ENCODE data around the gene FNDC3B.

The FNDC3B gene

DNA sequence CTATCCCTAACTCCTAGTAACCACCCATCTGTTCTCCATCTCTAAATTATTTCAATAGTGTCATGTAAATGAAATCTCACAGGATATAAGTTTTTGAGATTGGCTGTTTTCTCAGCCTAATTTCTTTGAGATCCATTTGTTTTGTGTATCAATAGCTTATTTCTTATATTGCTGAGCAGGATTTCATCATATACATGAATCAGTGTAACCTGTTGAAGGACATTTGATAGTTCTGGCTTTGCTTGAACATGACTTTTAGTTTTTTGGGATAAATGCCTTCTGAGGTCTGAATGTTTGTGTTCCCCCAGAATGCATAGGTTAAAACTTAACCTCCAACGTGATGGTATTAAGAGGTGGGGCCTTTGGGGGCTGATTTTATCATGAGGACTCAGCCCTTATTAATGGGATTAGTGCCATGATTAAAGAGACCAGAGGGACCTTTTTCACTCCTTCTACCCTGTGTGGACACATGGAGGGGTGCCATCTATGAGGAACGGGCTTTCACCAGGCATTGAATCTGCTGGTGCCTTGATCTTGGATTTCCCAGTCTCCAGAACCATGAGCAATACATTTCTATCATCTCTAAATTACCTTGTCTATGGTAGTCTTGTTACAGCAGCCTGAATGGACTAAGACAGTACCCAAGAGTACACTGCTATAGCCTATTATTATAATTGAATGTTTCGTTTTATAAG, 118.3 kb downstream of the FNDC3B start:
- intact Hi-C loops (cut with DNase I): no loop called here
- DNase-seq: no peak

DNA sequence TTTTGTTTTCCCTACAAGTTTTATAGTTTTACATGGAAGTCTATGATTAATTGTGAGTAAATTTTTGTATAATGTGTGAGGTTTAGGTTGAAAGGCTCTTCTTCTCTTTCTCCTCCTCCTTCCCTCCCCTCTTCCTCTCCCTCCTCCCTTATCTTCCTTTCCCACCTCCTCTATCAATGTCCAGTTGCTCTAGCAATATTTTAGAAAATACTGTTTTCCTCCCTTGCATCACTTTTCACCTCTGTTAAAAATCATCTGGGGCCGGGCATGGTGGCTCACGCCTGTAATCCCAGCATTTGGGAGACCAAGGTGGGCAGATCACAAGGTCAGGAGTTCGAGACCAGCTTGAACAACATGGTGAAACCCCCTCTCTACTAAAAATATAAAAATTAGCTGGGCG, 119.4 kb downstream of the FNDC3B start:
- DNase-seq: no peak
- intact Hi-C loops (cut with DNase I): no loop called here

DNA sequence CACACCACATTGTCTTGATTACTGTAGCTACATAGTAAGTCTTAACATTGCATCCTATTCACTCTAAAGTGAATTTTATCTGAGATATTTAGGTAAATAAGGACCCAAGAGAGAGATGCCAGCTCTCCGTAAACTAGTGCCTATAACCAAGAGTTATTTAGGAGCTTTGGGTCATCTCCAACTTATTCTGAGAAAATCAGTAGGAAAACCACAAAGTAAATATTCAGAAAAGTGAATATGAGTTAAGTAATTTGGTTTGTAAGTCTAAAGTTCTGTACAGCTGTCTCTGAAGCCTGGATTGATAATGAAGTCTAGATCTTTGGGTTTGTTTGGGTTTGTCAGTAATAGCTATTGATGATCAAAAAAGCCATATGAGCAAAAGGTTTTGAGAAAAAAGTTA, 120.0 kb downstream of the FNDC3B start:
- no peak for DNase-seq
- intact Hi-C loops (cut with DNase I): no loop called here

DNA sequence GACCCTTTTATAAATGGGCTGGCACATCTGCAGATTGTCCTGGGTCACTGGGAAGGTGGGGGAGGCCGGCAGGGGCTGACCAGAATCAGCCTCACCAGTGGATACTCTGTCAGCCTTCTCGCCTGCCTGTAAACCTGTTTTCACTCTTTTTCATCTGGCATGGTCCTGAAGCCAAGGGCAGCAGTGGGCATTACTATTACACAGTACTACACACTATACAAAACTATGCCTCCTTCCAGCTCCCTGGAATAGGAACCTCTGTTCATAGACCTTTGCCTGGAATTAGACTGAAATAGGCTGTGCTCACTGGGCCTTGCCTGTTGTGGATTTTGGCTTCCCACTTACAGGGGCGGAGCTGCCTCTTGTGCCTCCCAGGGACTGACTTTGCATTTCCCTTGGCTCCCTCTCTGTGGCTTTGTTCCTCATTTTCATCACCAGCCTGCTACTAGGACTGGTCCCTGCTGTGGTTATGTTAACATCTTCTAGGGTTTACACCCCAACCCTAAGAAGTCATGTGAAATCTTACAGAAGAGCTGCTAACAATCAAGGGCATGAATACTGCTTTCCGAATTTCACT, 120.7 kb downstream of the FNDC3B start:
- intact Hi-C loops (cut with DNase I): no loop called here
- DNase-seq: peak in 1 of 10 donors; percentile 70

DNA sequence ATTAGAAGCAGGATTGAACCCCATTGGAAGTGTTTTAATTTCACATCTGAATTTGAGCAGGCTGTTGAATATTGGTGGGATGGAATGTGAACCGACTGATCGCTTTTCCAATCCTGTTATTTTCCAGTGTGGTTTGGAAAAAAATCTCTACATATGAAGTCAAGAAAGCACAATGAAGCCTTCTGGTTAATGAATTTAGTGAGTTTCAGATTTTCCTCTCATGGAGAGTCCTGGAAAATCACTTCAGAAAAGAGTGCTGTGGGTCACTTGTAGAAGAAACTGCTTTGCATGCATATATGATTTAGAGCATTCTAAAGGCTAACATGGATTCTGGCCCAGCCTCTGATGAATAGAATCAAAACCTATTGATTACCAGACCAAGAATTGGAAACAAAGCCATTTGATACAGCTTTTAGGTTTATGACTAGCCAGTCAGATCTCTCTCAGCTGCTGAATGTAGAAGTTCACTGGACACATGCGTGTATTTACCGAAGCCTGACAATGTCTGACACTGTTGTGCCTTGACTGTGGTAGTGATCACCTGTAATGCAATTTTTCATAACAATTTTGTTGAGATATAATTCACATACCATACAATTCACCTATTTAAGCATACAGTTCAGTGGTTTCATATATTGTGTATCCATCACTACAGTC, 121.9 kb downstream of the FNDC3B start:
- intact Hi-C loops (cut with DNase I): no loop called here
- no peak for DNase-seq

GRCh38 chr3:172161959-172162358, 122.6 kb downstream of the FNDC3B start:
- no peak for DNase-seq
- intact Hi-C loops (cut with DNase I): no loop called here

GRCh38 chr3:172163320-172163719, 123.9 kb downstream of the FNDC3B start:
- intact Hi-C loops (cut with DNase I): no loop called here
- DNase-seq: no peak

GRCh38 chr3:172164620-172165362, 125.4 kb downstream of the FNDC3B start:
- no peak for DNase-seq
- intact Hi-C loops (cut with DNase I): no loop called here

- intact Hi-C loops (cut with DNase I): no loop called here
- DNase-seq: no peak
Measured at GRCh38 chr3:172166261-172166660, 126.9 kb downstream of the FNDC3B start.

DNA sequence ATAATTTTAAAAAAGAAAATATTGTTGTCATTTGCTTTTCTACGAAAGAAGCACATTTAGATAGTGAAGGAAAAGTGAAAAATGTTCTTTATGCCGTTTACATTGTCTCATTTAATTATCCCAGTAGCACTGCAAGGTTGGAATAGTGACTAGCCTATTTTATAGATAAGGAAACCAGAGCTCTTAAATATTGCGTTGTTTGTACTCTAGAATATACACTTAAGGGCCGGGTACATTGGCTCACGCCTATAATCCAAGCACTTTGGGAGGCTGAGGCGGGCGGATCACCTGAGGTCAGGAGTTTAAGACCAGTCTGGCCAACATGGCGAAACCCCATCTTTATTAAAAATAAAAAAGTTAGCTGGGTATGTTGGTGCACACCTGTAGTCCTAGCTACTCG, 127.5 kb downstream of the FNDC3B start:
- intact Hi-C loops (cut with DNase I): no loop called here
- DNase-seq: no peak

GRCh38 chr3:172167892-172168648, 128.7 kb downstream of the FNDC3B start:
- intact Hi-C loops (cut with DNase I): no loop called here
- DNase-seq: no peak

DNA sequence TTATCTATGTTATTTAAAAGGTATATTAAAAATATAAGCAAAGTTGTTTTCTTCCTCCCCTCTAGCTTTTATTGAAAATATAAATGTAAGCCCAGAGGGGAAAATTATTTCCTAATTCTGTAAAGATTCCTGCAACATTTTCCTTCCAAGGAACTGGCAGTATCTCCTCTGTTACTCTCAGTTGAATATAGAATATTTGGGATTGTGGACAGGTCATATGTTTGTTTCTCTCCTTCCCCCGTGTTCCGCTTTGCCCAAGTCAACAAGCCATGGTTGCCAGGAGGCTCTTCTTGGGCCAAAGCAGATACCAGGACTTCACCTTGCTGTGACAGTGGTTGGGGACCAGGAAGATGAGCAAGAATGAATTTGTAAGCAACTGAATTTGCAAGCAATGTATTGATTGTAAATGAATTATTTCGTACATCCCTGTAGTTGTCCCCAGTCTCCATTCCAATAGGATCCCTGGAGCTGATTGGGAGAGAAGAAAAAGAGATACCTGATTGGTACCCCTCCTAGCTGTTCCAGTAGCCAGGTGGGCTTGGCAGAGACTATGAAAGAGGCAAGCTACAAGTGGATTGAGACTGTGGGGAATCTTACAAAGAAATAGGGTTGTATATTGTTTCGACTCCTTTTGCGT, 130.8 kb downstream of the FNDC3B start:
- intact Hi-C loops (cut with DNase I): loop anchor here (2.0 kb wide), 1 partner anchor 71 kb away; no protein-coding TSS in a partner anchor
- no peak for DNase-seq

DNA sequence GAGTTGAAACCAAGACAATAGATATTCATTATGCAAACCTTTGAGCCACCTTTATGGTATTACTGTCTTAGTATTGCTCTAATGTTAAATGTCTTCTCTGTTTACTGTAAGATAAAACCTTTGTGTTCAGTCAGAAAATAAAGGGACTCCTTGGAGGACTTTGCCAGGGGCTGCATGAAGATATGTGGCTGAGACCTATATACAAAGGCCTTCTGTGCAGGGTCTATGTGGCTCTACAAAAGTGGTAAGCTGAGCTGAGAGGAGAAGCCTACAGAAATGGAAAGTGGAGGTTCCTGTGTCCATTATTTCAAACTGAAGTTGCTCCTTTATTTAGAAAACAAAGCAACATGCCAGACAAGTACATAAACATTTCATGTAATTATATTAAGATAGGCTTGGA, 131.5 kb downstream of the FNDC3B start:
- intact Hi-C loops (cut with DNase I): loop anchor here (2.0 kb wide), 1 partner anchor 72 kb away; no protein-coding TSS in a partner anchor
- no peak for DNase-seq

- intact Hi-C loops (cut with DNase I): loop anchor here (2.0 kb wide), 1 partner anchor 73 kb away; no protein-coding TSS in a partner anchor
- DNase-seq: no peak
Measured at GRCh38 chr3:172171396-172172075, 132.2 kb downstream of the FNDC3B start.

DNA sequence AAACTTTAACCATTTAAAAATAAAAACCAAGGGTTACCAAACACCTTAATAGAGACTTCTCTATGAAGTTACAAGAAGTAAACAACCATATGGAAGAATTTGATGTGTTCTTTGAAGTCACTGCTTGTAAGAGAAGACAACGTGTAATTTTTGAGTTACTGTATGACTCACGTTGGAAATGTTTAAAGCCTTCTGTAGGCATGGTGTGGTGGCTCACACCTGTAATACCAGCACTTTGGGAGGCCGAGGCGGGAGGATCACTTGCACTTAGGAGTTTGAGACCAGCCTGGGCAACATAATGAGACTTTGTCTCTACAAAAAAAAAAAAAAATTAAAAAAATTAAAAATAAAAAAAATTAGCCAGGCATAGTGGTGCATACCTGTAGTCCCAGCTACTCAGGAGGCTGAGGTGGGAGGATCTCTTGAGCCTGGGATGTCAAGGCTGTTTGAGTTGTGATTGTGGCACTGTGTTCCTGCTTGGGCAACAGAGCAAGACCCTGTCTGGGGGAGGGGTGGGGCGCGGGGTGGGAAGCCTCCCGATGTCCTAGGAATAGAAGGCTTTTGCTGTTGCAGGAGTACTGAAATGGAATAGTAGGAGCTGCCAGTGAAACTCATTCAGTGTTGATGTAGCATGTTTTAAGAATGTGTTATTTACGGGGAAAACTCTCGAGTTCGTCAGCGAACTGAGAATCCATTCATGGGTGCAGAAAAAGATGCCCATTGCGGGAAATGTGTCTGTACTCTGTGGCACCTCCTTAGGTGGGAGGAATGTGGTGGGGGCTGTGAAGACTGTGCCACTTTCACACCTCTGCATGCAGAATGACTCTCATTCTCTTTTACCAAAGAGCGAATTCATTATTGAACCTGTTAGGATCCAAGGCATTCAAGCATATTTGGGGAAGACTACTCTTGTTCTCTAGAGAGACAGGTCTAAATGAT, 134.2 kb downstream of the FNDC3B start:
- no peak for DNase-seq
- intact Hi-C loops (cut with DNase I): no loop called here

GRCh38 chr3:172174513-172175253, 135.3 kb downstream of the FNDC3B start:
- intact Hi-C loops (cut with DNase I): no loop called here
- no peak for DNase-seq

DNA sequence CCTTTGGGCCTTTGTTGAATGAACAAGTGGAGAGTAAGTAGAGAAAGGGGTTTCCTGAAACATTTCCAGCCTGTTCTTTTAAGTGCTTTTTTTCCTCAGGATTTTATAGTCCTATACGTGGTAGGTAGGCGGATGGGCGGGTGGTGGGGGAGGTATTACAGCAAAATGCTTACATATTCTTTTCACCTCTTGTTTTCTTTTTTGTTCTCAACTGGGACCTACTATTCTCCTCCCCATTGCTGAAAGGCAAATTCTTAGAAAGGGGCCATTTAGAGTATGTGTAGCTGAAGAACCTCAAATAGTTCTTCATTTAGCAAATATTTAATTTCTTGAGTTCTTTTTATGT, 135.8 kb downstream of the FNDC3B start:
- DNase-seq: no peak
- intact Hi-C loops (cut with DNase I): no loop called here

Data from posterior cingulate gyrus (tissue), 11 donors.